ENCODE results near the gene ARHGAP6. TPM values are rescaled to one million over a fixed set of nuclear protein-coding genes. Genes with fewer than 3 reads are reported as not detected.
A peak's percentile ranks its signal among the peaks of the same experiment; 100 is the strongest.

The ARHGAP6 gene
- total and polyA plus RNA-seq, 9 of the 15 experiments (the other 6 are each of a cell fraction or from before 2014, with no cell fraction given) = 12.5 to 63.6 (median 41.8) TPM

- in situ Hi-C loops (cut with MboI) (loop anchor here (5.0 kb wide), 1 partner anchor 221 kb away; no protein-coding TSS in a partner anchor), intact Hi-C loops (cut with micrococcal nuclease) (loop anchor here (1.0 to 5.0 kb wide), 5 partner anchors 17 to 226 kb away; no protein-coding TSS in a partner anchor)
- peaks cover 95% of the 10 kb centered on the region for H3K79me2 ChIP-seq (ENCODE audit: control insufficient read depth, insufficient read depth, low read length)
- H3K9me1 ChIP-seq (ENCODE audit: control insufficient read depth, insufficient read depth, low read length) = no peaks in the 10 kb centered on the region
- ChIA-PET CTCF (ENCODE audit: low intra/inter-chr PET ratio) (no interaction called here), POLR2A (no interaction called here)
- no peaks in the 10 kb centered on the region for H3K27me3 ChIP-seq (ENCODE audit: control insufficient read depth in 2 of 2, insufficient read depth in 2 of 2, low read length in 2 of 2)
- peak; percentile 82 for ATAC-seq
- H3K36me3 ChIP-seq (ENCODE audit: control insufficient read depth, insufficient read depth, low read length) = peaks cover 47% of the 10 kb centered on the region
- 0% methylated on average over 6 of the region's 7 CpGs for WGBS (ENCODE audit: insufficient coverage, low coverage, missing lambda C conversion rate)
- H3K4me1 ChIP-seq (replicated peaks in 1 of 2; ENCODE audit: control insufficient read depth in 2 of 2, insufficient read depth in 2 of 2, low read length in 2 of 2) = peaks cover 0 to 62% of the 10 kb centered on the region in 2 experiments; a peak in 3 of 5 replicates
- peak overlapping the region; percentile 90 for H3K27ac ChIP-seq (ENCODE audit: extremely low read depth, low read depth, low read length)
- DNase-seq (ENCODE audit: extremely low read depth in 1 of 4, low spot score in 3 of 4) = peak; percentile 62 to 93 (median 66)
- H3K4me3 ChIP-seq = no peak overlapping the region
- no peaks in the 10 kb centered on the region for H3K9me3 ChIP-seq (replicated peaks; ENCODE audit: control insufficient read depth, insufficient read depth, low read depth, low read length)
- peak; percentile 96 for FAIRE-seq
- H3K4me2 ChIP-seq (ENCODE audit: insufficient read depth, low read length) = peak overlapping the region; percentile 76
- H3K9ac ChIP-seq (ENCODE audit: insufficient read depth in 1 of 2, low read depth in 2 of 2, low read length in 2 of 2) = peak overlapping the region in 1 of 2 experiments; percentile 70; a peak in 2 of 4 replicates
- H2AFZ ChIP-seq (ENCODE audit: low read depth, low read length) = no peak overlapping the region
- H4K20me1 ChIP-seq (replicated peaks; ENCODE audit: control insufficient read depth, insufficient read depth, low read length) = no peaks in the 10 kb centered on the region
- TSS peak; percentile 67 for BruUV-seq (replicated peaks)
- no peak for TF ChIP-seq FOXA1 (IDR thresholded peaks at IDR 0.05; ENCODE audit: borderline replicate concordance)
- TF ChIP-seq HNRNPL (IDR thresholded peaks at IDR 0.05; ENCODE audit: low read depth, low read length) = peak; percentile 37; the same call in 1 of the 2 replicates
- TF ChIP-seq KAT8 (IDR thresholded peaks at IDR 0.05; ENCODE audit: low read depth) = no peak
- peak; percentile 59; the same call in 1 of the 2 replicates for TF ChIP-seq PYGO2 (tag; IDR thresholded peaks at IDR 0.05)
- TF ChIP-seq MTA1 (IDR thresholded peaks at IDR 0.05; ENCODE audit: borderline replicate concordance) = peak; percentile 66; the same call in 1 of the 2 replicates
- no peak for TF ChIP-seq TRIM25 (IDR thresholded peaks at IDR 0.05; ENCODE audit: borderline replicate concordance)
- TF ChIP-seq ARID1B (IDR thresholded peaks at IDR 0.05) = peak; percentile 98
- TF ChIP-seq SRSF1 (IDR thresholded peaks at IDR 0.05; ENCODE audit: low read depth, low read length) = no peak
- TF ChIP-seq E2F5 (CRISPR knock-in tag; IDR thresholded peaks at IDR 0.05) = no peak
- no peak for TF ChIP-seq ASH1L (IDR thresholded peaks at IDR 0.05; ENCODE audit: borderline replicate concordance, low read depth, partially characterized antibody)
- TF ChIP-seq ZMIZ1 (IDR thresholded peaks at IDR 0.05; ENCODE audit: low read depth in 2 of 2, low read length in 2 of 2) = peak in 1 of 2 experiments; percentile 93; a peak in 2 of 4 replicates
- no peak for TF ChIP-seq ZC3H8 (IDR thresholded peaks at IDR 0.05)
- peak; percentile 78 for TF ChIP-seq NEUROD1 (IDR thresholded peaks at IDR 0.05; ENCODE audit: borderline replicate concordance, low read depth, low read length, partially characterized antibody)
- no peak for TF ChIP-seq SLC30A9 (CRISPR knock-in tag; IDR thresholded peaks at IDR 0.05)
- peak; percentile 94 for TF ChIP-seq SMARCE1 (IDR thresholded peaks at IDR 0.05)
- TF ChIP-seq FOS (IDR thresholded peaks at IDR 0.05; ENCODE audit: extremely low read depth, insufficient read length) = peak; percentile 35
These were observed 297.9 kb downstream of the ARHGAP6 start for GRCh38 chrX:11367609-11368430.
